Colonic mucosa (tissue), 4 donors: ENCODE results near the gene MICAL3. TPM values are rescaled to one million over a fixed set of nuclear protein-coding genes. Genes with fewer than 3 reads are reported as not detected.
"Not testable (repeated sequence)": the region's sequence is repeated elsewhere in the genome, so short reads cannot be mapped to it uniquely, and the experiment has no call there.

Source experiments
- DNase-seq: peaks from one replicate; pipeline ENCODE4 v3.0.0-alpha.2; 2020
- H3K27ac ChIP-seq: fragments of 200-600 bp; one replicate; pipeline ENCODE4 v1.8.0; 2021
- H3K27me3 ChIP-seq: fragments of 200-600 bp; one replicate; pipeline ENCODE4 v1.8.0; 2021
- H3K36me3 ChIP-seq: fragments of 200-600 bp; one replicate; pipeline ENCODE4 v1.8.0; 2021
- H3K4me1 ChIP-seq: fragments of 200-600 bp; one replicate; pipeline ENCODE4 v1.8.0; 2021; ENCODE audit warnings: mild to moderate bottlenecking
- H3K4me3 ChIP-seq: fragments of 200-600 bp; one replicate; pipeline ENCODE4 v1.8.0; 2021
- H3K9ac ChIP-seq, 2 donors: one replicate each; pipeline ENCODE4 v1.7.0; 2013; ENCODE audit warnings: control low read depth in 2 of 2, low read depth in 2 of 2, low read length in 2 of 2
- H3K9me3 ChIP-seq: fragments of 200-600 bp; one replicate; pipeline ENCODE4 v1.8.0; 2021
- intact Hi-C: fragments of 100-400 bp; cut with DNase I; formaldehyde crosslinking; loops from one replicate; pipeline ENCODE4 v1.14.1; 2022
- total RNA-seq, 2 donors: library from RNA; stranded (reverse); fragmentation: NEBNext Ultra II Directional in 1 of 2; extraction: Animal tissue kit (Norgen Biotek cat#: 25700) in 1 of 2; gene quantifications; one replicate each; pipeline ENCODE4 v1.2.1, GENCODE V29; 2021
- TF ChIP-seq, protein P1 (sequence below): fragments of 200-600 bp; IDR thresholded peaks from one replicate; pipeline ENCODE4 v1.8.0; 2022; ENCODE audit warnings: antibody characterized with exemption, mild to moderate bottlenecking
- donor health status: healthy.
- donor health status: DM: no; HTN: no; CAD: no.
- donor health status: DM: no; HTN: no; CAD: no.

The MICAL3 gene
- total RNA-seq, 2 donors from 2014 or later, result 72.5 to 84.5 TPM

DNA sequence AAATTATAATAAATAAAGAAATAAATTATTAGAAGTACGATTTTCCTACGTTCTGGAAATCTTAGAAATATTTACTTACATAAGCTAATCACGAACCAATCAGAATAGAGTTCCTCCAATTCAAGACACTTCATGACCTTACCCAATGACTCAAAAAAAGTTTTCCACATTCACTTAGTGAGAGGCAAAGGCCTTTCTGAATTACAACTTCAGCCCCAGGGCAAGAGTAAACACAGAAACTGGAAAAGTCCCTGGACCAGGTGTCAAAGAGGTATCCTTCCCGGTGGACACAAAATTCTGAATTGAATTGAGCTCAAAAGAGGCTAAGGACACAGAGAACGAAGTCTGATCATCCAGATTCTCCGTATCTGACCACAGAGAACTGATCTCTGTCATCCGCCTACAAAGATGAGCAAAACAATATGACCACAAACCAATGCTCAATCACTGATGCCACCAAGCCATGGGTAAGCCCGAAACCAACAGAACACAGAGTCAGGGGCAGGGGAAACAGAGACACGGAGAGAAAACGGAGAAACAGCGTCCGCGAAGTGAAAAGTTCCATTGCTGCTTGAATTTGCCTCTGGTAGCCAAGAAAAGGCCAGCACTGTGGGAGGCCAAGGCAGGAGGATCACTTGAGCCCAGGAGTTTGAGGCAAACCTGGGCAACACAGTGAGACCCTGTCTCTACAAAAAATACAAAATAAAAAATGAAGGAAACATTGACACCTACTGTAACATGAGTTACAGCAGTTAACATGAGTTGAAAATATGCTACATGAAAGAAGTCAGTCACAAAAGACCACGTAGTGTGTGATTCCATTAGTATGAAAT, 256.9 kb downstream of the MICAL3 start:
- Histone ChIP-seq H3K27ac (no peak overlapping the region), H3K9me3 (no peaks in the 10 kb centered on the region), H3K4me1 (no peaks in the 10 kb centered on the region), H3K36me3 (no peaks in the 10 kb centered on the region), H3K27me3 (no peaks in the 10 kb centered on the region), H3K9ac (no peak overlapping the region), H3K4me3 (no peak overlapping the region)
- TF ChIP-seq, protein P1, sequence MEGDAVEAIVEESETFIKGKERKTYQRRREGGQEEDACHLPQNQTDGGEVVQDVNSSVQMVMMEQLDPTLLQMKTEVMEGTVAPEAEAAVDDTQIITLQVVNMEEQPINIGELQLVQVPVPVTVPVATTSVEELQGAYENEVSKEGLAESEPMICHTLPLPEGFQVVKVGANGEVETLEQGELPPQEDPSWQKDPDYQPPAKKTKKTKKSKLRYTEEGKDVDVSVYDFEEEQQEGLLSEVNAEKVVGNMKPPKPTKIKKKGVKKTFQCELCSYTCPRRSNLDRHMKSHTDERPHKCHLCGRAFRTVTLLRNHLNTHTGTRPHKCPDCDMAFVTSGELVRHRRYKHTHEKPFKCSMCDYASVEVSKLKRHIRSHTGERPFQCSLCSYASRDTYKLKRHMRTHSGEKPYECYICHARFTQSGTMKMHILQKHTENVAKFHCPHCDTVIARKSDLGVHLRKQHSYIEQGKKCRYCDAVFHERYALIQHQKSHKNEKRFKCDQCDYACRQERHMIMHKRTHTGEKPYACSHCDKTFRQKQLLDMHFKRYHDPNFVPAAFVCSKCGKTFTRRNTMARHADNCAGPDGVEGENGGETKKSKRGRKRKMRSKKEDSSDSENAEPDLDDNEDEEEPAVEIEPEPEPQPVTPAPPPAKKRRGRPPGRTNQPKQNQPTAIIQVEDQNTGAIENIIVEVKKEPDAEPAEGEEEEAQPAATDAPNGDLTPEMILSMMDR, result no peak
- intact Hi-C loops, result no loop called here
- no peak for DNase-seq

DNA sequence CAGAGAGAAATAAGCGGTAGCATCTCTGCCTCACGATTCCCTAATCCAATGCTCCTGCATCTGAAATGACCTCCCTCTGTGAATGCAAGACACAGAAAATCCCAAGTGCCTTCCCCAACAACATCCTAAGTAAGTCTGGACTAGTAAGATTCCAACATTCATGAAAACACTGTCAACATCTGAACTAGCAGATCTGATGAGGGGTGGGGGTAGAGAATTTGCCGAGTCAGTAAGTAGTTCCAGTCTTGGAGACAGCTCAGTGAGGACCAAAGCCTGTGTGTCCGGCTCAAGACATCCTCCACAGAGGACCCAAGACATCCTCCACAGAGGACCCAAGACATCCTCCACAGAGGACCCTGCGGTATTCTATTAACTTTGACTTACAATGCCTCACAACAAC, 259.5 kb downstream of the MICAL3 start:
- DNase-seq, H3K27ac ChIP-seq, intact Hi-C loops, H3K9me3 ChIP-seq, H3K4me1 ChIP-seq, H3K27me3 ChIP-seq, H3K36me3 ChIP-seq, H3K9ac ChIP-seq, H3K4me3 ChIP-seq: not testable (repeated sequence)

DNA sequence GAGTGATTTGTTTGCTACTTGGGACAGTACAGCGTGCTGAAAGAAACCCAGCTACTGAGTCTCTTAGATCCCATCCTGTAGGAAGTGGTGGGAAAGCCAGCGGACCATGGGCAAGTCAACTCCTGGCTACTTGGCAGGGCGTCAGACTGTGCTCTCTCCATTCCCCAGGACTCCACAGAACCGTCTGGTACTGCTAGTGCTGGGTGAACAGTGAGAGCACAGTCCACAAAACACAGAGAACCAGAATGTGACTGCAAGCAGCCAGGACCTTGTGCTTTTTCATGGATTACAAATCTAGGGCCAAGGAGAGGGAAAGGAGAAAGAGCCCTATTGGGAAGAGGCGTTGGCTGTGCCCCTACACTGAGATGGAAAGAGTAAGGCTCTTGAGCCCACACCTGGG, 260.3 kb downstream of the MICAL3 start:
- intact Hi-C loops, result no loop called here
- H3K27ac ChIP-seq, result no peak overlapping the region
- no peaks in the 10 kb centered on the region for H3K36me3 ChIP-seq
- H3K9me3 ChIP-seq, result no peaks in the 10 kb centered on the region
- no peak overlapping the region for H3K4me3 ChIP-seq
- no peak overlapping the region for H3K9ac ChIP-seq
- no peak for DNase-seq
- TF ChIP-seq, protein P1, result no peak
- no peaks in the 10 kb centered on the region for H3K4me1 ChIP-seq
- H3K27me3 ChIP-seq, result no peaks in the 10 kb centered on the region

DNA sequence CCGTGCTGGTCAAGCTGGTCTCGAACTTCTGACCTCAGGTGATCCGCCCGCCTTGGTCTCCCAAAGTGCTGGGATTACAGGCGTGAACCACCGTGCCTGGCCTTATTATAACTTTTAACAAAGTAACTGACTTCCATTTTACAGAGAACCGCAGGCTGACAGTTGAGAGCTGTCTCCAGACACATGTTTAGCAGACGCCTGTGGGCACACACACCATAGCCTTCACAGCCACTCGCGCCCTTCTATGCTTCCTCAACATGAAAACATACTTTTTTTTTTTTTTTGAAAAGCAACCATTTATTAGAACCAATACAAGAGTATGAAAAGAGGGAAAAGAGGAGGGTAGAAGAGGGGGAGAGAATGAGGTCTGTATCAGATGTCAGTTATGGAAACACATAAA, 260.9 kb downstream of the MICAL3 start:
- H3K4me1 ChIP-seq, H3K9me3 ChIP-seq, H3K9ac ChIP-seq, DNase-seq, H3K36me3 ChIP-seq, H3K27me3 ChIP-seq, H3K27ac ChIP-seq, H3K4me3 ChIP-seq, intact Hi-C loops: not testable (repeated sequence)

DNA sequence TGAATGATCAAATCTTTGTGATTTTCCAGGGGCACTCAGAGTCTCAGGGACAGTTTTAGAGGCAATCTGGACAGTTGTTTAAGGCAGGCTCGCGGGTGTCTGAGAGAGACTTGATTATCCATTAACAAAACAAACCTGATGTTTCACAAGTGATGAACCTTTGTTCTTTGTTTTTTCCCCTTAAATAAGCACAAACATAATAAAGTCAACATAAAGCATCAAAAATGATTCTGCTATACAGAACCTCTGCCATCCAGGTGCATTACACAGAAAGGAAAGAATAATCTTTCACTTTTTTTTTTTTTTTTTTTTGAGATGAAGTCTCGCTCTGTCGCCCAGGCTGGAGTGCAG, 263.2 kb downstream of the MICAL3 start:
- H3K9me3 ChIP-seq, result no peaks in the 10 kb centered on the region
- no peak for DNase-seq
- H3K27me3 ChIP-seq, result no peaks in the 10 kb centered on the region
- H3K4me3 ChIP-seq, result no peak overlapping the region
- H3K9ac ChIP-seq, result no peak overlapping the region
- H3K36me3 ChIP-seq, result no peaks in the 10 kb centered on the region
- H3K4me1 ChIP-seq, result no peaks in the 10 kb centered on the region
- intact Hi-C loops, result no loop called here
- H3K27ac ChIP-seq, result no peak overlapping the region
- TF ChIP-seq, protein P1, result no peak

DNA sequence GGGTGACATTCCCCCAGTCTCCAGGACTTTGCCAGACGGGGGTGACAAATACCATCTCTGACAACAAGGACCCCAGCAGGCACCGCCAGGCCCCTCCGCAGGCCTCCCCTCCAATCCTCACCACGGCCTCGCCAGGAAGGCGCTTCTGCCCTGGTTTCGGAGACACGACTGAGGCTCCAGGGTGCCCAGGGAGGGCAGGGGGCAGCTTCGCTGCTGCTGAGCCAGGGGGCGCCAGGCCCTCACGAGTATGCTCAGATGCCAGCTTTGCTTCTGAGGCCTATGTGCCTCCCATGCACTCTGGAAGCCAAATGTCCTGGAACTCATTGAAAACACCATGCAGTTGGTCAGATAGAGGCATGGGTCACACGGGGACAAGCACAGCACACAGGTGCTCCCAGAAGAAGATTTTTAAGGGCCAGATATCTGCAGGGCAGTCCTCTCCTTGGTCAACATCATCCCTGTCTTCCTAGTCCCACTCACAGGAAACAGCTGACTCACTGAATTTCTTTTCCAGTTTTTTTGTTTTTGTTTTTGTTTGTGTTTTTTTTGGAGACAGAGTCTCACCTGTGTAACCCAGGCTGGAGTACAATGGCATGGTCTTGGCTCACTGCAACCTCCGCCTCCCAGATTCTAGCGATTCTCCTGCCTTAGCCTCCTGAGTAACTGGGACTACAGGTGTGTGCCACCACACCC, 270.0 kb downstream of the MICAL3 start:
- no peak overlapping the region for H3K27ac ChIP-seq
- H3K27me3 ChIP-seq, result no peaks in the 10 kb centered on the region
- no peaks in the 10 kb centered on the region for H3K36me3 ChIP-seq
- H3K4me3 ChIP-seq, result no peak overlapping the region
- no peaks in the 10 kb centered on the region for H3K9me3 ChIP-seq
- H3K4me1 ChIP-seq, result no peaks in the 10 kb centered on the region
- DNase-seq, result no peak
- TF ChIP-seq, protein P1, result no peak
- intact Hi-C loops, result no loop called here
- no peak overlapping the region for H3K9ac ChIP-seq
